ENCODE data around the gene HOXA5.

HOXA5 gene

GRCh38 chr7:27182285-27182841, 38.9 kb upstream of the HOXA5 start:
- DNase-seq: no peak

GRCh38 chr7:27181795-27182275, 38.4 kb upstream of the HOXA5 start:
- no peak for DNase-seq

DNA sequence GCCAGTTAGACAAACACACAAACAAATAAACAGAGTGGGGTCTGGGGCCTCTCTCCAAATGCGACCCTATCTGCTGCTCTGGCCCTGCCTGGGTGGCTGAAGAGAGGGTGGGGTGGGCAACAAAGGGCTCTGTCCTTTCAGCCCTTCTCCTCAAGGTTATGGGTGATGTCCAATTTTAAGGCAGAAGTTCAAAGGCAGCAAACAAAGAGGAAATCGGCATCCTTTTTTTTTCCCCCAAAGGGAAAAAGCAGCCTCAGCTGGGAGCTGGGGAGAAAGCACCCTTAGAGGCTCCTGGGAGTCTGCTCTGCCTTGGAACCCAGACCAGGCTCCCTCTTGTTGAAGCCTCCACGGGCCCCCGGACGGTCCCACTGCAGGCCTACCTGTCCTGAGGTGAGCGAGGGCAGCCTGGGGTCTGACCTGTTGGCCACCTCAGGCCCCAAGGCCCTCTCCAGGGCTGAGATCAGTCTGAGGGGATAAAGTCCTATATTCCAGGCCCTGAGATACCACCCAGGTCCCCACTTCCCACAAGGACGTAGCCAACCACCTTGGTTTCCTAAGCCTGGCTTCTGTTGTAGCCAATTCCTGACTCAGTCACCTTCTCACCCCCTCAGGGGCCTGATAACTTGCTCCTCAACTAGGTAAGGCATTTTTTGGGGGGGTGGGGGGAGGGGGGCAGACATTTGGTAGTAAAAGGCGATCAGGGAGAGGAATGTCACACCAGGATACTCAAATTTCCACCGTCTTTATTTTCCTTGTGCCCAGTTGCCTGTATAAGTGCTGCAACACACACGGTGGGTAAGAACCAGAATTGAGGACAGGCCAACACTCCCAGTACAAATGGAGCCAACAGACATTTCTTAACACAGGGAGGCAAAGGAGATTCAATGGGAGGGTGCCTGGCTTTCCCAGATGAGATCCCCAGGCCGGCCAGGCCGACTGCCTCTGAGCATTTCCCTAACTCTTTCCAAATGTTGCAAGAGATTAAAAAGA, 37.2 kb upstream of the HOXA5 start:
- DNase-seq: no peak

DNA sequence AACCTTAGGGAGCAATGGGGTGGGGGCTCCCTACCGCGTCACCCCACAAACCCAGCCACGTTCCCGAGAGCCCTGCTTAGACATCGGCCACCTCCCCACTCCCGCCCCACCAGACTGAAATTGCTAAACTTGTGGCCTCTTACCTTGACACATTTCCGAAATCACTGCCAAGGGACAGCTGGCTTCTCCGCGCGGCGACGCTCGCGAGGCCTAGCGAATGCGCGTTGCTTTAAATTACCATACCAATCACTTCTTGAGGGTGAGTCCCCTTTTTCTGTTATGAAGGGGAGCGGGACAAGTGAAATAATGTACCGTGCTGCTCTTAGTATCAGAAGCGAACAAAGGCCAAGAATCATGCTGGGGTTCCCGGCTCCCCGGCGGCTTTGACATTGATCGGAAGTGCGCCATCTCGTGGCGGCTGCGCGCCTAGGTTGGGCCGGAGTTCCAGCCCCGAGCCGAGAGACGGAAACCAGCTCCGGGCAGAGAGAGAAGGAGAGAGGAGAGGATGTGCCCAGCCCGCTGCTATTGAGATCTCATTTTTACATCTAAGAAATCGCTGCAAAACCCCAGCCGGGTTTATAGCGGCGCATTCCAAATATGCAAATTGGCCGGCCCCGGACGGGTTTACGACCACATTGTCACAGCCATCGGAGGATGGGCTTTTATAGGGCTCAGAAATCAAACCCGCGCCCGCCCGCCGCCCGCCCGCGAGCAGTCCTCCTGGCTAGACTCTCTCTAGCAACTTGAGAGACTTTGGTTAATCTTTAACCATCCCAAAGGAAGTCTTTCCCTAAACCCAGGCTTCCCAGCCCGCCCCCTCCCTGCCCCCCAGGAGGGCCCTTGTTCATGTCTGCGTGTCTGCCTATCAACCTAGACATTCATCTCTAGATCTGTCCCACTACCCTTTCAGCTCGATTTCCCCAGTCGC, 36.3 kb upstream of the HOXA5 start:
- DNase-seq: peak; percentile 32 to 86

DNA sequence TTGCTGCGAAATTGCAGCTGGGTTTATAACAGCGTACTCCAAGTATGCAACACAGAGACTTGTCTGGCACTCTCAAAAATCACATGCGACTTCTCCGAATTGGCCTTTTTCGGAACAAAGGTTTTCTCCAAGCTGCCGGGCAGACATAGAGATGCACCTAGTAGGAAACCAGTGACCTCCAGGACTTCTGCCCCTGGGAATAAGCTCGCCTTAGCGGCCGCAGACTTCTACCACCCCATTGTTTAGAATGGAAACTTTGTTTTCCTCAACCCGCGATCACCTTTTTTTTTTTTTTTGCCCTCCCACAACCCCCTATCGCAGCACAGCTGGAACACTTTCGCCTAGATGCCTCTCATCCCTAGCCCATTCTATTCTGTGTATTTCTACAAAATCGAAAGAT, 35.5 kb upstream of the HOXA5 start:
- no peak for DNase-seq

DNA sequence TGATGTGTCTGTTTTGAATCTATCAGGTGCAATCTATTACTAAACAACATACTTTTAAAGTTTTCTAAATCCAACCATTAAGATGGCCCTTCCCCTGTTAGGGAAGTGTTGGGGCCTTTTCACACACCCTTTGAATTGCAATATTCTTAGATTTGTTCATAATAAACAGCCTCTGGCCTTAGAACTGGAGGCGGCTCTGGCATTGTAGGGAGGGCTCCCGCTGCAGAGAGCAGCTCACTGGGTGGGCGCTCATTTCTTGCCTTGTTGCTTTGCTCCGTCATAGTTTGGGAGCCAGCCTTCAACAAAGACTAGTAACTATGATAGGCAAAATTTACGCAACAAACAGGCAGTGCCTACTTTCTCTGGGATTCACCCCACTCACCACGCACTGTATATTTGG, 34.9 kb upstream of the HOXA5 start:
- no peak for DNase-seq

GRCh38 chr7:27177795-27178320, 34.4 kb upstream of the HOXA5 start:
- DNase-seq: no peak

DNA sequence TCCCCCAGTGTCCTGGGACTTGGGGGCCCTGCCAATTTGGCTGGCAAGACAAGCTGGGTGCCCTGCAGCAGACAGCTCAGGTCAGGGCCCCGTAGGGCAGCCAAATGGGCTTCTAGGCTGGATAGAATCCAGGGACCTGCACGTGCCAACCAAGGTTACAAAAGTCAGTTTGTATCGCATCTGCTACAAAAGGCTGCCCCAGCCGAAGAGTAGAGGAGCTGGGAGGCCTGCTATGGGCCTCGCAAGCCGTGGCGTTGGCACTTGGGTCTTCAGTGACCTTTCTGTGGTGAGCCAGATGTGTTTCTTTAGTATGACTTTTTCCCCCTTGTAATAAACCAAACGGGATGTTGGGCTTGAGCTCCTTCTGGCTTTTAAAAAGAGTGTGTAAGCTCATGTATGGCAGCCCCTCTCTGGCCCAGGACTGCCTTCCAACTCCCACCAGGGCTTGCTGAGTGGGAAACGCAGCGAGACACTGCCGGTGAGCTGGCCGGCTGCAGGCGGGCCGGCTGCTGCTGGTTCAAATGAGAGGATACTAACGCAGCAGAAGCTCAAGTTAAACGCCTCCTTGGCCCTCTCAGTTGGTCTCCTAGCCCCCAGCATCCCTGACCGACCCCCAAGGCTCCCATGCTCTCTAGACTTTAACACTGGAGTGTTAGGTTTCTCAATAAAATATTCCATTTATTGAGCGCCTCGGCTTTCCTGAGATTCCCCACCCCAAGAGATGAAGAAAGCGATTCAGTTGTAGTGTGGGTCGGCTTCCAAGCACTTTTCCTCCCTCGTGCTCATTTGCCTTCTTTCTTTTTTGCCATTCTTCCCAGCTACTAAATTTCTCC, 33.7 kb upstream of the HOXA5 start:
- no peak for DNase-seq

DNA sequence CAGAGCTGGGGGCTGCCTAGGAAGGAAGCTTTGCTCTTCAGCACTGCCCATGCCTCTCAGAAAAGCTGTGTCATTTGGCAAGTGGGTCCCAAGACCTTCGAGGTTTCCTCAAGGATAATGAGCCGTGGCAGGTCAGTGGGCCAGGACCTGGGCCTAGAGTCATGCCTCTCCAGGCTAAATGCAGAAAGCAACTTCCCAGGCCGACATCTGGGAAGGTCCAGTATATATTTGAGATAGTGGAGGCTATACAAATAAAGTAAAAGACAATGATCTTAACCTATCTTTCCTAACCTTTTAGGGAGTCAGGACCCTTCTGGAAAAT, 33.0 kb upstream of the HOXA5 start:
- no peak for DNase-seq

GRCh38 chr7:27175626-27176523, 32.4 kb upstream of the HOXA5 start:
- no peak for DNase-seq

GRCh38 chr7:27174874-27175625, 31.6 kb upstream of the HOXA5 start:
- DNase-seq: no peak

DNA sequence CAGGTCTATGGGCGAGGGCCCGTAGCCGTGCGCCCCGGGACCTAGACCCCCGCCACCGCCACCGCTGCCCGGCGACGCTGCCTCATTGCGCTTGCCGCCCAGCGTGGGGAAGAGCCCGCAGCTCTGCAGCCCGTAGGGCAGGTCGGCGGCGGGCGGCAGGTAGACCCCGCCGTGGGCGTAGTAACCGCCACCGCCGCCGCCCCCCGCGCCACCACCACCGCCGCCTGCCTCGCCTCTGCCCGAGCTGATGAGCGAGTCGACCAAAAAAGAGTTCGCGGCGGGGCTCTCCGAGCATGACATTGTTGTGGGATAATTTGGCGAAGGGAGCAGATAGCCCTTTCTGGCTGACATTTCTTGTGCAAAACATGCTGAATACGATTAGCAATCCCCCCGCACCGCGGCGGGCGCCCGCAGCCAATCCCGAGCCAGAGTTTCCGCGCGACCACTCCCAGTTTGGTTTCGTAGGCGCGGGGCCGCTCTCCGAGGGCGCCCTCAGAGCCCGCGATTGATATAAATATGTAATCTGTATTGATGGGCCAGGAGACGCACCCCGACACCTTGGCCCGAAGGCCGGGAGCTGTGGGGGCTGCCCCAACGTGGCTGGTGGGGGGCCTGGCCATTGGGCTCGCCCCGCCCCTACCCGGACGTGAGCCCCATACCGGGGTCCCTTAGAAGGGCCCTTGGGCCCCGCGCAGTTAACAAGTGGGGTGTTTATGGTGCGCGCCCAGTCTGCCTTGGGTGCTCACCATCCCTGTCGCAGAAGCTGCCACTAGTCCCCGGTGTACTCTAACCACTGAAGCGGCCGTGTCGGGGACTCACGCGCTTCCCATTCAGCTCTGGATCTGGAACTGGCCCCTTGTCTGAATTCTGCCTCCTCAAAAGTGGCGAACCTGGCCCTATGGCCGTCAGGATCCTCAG, 30.7 kb upstream of the HOXA5 start, which contains the start of gene HOXA10:
Gene HOXA10 (minus strand): TSS at position 365 of the 918 bp plus-strand sequence. CDS start 14 bp downstream, at position 351.
- no peak for DNase-seq

DNA sequence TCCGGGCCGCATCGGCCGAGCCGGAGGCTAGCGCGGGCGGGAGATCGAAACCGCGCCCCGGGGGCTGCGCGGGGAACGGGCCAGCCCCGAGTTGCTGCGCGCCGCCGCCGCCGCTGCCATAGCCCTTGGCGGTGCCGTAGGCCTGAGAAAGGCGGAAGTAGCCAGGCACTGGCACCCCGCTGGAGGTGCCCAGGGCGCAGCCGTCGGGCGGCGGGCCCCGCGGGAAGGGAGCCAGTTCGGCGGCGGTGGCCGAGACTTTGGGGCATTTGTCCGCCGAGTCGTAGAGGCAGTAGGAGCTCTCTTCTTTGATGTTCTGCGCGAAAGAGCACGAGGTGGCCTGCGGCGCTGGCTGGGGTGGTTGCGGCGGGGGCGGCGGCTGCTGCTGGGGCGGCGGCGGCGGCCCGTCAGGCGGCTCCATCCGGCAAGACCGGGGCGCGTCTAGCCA, 30.1 kb upstream of the HOXA5 start:
- peak in 1 of 2 donors; percentile 42 for DNase-seq

DNA sequence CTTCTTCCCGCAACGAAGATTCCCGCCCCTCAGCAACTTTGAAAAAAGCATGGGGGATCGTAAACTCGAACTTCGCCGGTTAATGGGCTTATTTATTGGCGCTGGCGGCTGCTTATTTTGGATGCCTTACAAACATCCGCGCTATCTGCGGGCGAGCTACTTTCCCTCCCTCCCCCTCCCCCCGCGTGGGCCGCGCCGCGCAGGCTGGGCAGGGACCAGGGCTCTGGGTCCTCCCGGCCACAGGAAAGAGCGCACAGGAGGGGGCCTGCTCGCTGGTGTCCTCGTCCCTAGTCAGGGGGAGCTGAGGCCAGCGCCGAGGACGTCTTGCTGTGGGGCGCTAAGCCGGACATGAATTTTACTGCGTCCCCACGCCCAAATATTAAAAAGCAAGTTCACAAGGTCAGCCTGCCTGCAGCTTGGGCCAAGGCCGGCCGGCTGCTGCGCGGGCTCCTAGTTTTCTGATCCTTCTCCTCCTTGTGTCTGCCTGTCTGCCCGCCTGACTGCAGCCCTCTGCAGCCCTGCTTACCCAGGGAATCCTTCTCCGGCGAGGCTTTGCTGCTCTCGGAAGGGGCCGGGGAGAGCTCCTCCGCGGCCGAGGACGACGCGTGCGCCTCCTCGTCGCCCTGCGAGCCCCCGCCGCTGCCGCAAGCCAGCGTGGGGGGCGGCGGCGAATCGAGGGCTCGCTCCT, 29.5 kb upstream of the HOXA5 start:
- no peak for DNase-seq

DNA sequence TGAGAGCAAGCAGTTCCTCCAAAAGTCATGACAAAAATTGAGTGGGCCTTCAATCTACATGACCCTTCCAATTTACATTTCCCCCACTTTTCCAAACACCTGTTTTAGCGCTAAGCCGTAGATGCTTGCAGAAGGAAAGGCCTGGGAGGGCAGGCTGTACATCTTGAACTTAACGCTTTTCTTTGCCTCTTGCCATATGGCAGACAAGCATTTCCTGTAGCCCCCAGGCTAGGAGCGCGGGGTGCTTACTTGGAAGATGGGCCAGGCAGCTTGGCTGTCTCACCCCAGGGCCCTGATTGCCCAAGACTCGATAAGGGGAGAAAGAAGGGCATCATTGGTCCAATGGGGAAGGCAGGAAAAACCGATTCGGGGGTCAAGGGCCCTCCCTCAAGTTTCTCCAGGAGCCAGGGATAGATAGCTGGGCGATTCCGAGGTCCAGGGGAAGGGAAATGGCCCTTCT, 28.9 kb upstream of the HOXA5 start:
- DNase-seq: no peak

DNA sequence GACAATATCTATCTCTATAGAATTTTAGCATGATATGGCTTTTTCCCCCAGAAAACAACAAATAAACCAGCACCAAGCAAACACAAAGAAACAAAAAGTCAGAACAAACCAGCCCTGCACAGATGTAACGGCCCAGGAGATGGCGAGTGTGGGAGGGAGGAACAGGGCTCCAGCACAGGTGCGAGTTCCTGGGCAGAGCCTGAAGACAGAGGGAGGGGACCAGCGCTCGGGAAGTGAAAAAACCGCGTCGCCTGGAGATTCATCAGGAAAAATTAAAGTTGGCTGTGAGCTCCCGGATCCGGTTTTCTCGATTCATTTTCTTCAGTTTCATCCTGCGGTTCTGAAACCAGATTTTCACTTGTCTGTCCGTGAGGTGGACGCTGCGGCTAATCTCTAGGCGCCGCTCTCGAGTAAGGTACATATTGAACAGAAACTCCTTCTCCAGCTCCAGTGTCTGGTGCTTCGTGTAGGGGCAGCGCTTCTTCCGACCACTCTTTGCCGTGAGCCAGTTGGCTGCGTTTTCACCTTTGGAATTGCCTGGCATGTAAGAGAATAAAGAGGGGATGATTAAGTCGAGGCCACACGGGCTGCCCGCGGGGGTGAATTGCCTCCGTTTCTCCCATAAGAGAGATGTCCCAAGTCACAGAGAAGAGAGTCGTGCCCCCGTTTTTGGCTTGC, 28.3 kb upstream of the HOXA5 start:
- no peak for DNase-seq

DNA sequence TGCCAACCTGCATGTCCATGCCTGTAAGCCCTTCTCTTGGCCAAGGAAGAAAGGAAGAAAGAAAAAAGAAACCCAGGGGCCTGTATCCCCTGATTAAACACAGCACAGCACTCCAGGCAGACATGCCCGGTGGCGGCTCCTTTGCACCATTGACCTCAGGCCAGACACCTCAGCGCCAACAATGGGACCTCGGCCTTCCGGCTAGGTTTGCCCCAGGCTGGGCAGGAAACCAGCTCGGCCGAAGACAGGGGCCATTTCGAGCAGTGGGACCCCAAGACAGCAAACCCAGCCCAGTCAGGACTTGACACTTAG, 27.8 kb upstream of the HOXA5 start:
- no peak for DNase-seq

Data from inflammatory macrophage treated with lipopolysaccharide for 1 hour (primary cell).